ENCODE measurements around the gene ZNRF3.

- TF ChIP-seq CTCF (IDR thresholded peaks at IDR 0.05), result no peak
- TF ChIP-seq POLR2A (IDR thresholded peaks at IDR 0.05), result no peak
Observed at GRCh38 chr22:29037340-29037932, 154.1 kb downstream of the ZNRF3 start.
